Heart left ventricle (tissue), 13 donors: ENCODE measurements around the gene KCNQ2.

Source experiments
- CTCF ChIP-seq, 12 donors: fragments of 200-600 bp; sonication (generic) in 4 of 12; IDR thresholded peaks; one replicate each; pipeline versions ENCODE4 v1.5.0 to v1.8.0; 2018 to 2022; ENCODE audit warnings: antibody characterized with exemption in 12 of 12, mild to moderate bottlenecking in 5 of 12
- POLR2A ChIP-seq, 2 donors: fragments of 450-650 bp; IDR thresholded peaks; one replicate each; pipeline ENCODE4 v1.6.1; 2017; ENCODE audit warnings: antibody characterized with exemption in 2 of 2, mild to moderate bottlenecking in 2 of 2, moderate library complexity in 2 of 2
- donor health status: ischemic (EF 13 %, LVEDD 7.1; RV severe dilation, severe dysfunction).
- donor health status: DM: no; HTN: yes; CAD: no.
- donor health status: DM: no; HTN: no; CAD: no.
- donor health status: ischemic (EF 25% LVEDD 6.9; RV normal size, moderate dysfunction).
- donor health status: ischemic (EF 25% LVEDD 5.7; RV mildly dilated, moderate dysfunction).
- donor health status: ischemic (EF 35%, LVEDD 5.7; RV mildly dilated, moderate dysfunction).
- donor health status: nonischemic (EF 11% LVEDD 7.7; RV severe dilation, severe dysfunction).
- donor health status: DM: yes; HTN: yes; CAD: no.
- donor health status: PGD.
- donor health status: ischemic (EF 29% LVEDD 5.4; RV normal size, mild dysfunction).
- donor health status: nonischemic (EF 23%, LVEDD 6.1; RV moderate dilation, normal function).

GRCh38 chr20:63373996-63374395 lies 98.5 kb downstream of the KCNQ2 start:
- TF ChIP-seq CTCF (IDR thresholded peaks at IDR 0.05) (no peak), POLR2A (IDR thresholded peaks at IDR 0.05) (no peak)
